ENCODE results near the gene POLR1D.

The POLR1D gene

GRCh38 chr13:27621366-27622101 is at the start of gene POLR1D:
Gene POLR1D (plus strand): TSS chr13:27621892. CDS start chr13:27621984, 92 bp downstream.
- DNase-seq, result peak; percentile 91

GRCh38 chr13:27572234-27572901 is 49.3 kb upstream of the POLR1D start:
- DNase-seq, result no peak

- DNase-seq, result no peak
Observed at GRCh38 chr13:27573265-27573664, 48.4 kb upstream of the POLR1D start.

- DNase-seq, result peak; percentile 28
Observed at GRCh38 chr13:27574661-27575060, 47.0 kb upstream of the POLR1D start.

- no peak for DNase-seq
Observed at GRCh38 chr13:27578121-27579030, 43.3 kb upstream of the POLR1D start.

- DNase-seq, result no peak
Observed at GRCh38 chr13:27583645-27584044, 38.0 kb upstream of the POLR1D start.

GRCh38 chr13:27587095-27587746 is 34.5 kb upstream of the POLR1D start:
- DNase-seq, result no peak

- no peak for DNase-seq
Observed at GRCh38 chr13:27588405-27588804, 33.3 kb upstream of the POLR1D start.

- DNase-seq, result no peak
Observed at GRCh38 chr13:27592865-27593264, 28.8 kb upstream of the POLR1D start.

GRCh38 chr13:27593267-27593666 is 28.4 kb upstream of the POLR1D start:
- no peak for DNase-seq

GRCh38 chr13:27595055-27595811 is 26.5 kb upstream of the POLR1D start:
- peak; percentile 81 for DNase-seq

GRCh38 chr13:27599096-27599495 is 22.6 kb upstream of the POLR1D start:
- DNase-seq, result no peak

- peak; percentile 95 for DNase-seq
Observed at GRCh38 chr13:27599845-27600553, 21.7 kb upstream of the POLR1D start.

GRCh38 chr13:27600711-27601110 is 21.0 kb upstream of the POLR1D start:
- DNase-seq, result peak; percentile 83

GRCh38 chr13:27601208-27601607 is 20.5 kb upstream of the POLR1D start:
- no peak for DNase-seq

GRCh38 chr13:27601803-27602202 is 19.9 kb upstream of the POLR1D start:
- no peak for DNase-seq

- peak; percentile 63 for DNase-seq
Observed at GRCh38 chr13:27605099-27605498, 16.6 kb upstream of the POLR1D start.

GRCh38 chr13:27605610-27606200 is 16.0 kb upstream of the POLR1D start:
- peak; percentile 78 for DNase-seq

GRCh38 chr13:27607125-27607524 is 14.6 kb upstream of the POLR1D start:
- no peak for DNase-seq

- DNase-seq, result no peak
Observed at GRCh38 chr13:27613628-27614027, 8.1 kb upstream of the POLR1D start.

GRCh38 chr13:27617881-27618321 is 3.8 kb upstream of the POLR1D start:
- DNase-seq, result no peak
